ENCODE measurements around the gene ERMARD.

Gene ERMARD

GRCh38 chr6:169783971-169784820, 32.8 kb downstream of the ERMARD start:
- FAIRE-seq, result no peak

- FAIRE-seq, result no peak
Observed at GRCh38 chr6:169784821-169785340, 33.5 kb downstream of the ERMARD start.

GRCh38 chr6:169785566-169785965, 34.1 kb downstream of the ERMARD start:
- FAIRE-seq, result no peak

DNA sequence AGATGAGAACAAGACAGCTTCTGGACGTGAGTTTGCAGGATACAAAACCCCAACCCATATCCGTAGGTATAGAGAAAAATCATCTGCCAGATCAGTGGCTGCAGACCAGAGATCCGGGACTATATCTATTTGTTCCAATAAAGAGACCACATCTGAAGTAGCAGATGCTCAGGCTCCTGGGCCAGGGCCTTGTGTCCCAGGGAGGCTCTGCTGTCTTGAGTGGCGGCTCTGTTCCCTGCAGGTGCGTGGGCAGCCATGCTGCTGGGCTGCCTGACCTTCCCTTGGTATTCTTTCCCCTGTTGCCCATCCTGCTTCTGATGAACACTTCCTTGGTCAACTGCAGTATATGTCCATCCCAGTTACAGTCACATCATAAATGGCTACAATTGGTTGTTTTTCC, 34.9 kb downstream of the ERMARD start:
- FAIRE-seq, result no peak

- FAIRE-seq, result no peak
Observed at GRCh38 chr6:169787797-169788196, 36.4 kb downstream of the ERMARD start.

GRCh38 chr6:169788809-169789145, 37.4 kb downstream of the ERMARD start:
- no peak for FAIRE-seq

DNA sequence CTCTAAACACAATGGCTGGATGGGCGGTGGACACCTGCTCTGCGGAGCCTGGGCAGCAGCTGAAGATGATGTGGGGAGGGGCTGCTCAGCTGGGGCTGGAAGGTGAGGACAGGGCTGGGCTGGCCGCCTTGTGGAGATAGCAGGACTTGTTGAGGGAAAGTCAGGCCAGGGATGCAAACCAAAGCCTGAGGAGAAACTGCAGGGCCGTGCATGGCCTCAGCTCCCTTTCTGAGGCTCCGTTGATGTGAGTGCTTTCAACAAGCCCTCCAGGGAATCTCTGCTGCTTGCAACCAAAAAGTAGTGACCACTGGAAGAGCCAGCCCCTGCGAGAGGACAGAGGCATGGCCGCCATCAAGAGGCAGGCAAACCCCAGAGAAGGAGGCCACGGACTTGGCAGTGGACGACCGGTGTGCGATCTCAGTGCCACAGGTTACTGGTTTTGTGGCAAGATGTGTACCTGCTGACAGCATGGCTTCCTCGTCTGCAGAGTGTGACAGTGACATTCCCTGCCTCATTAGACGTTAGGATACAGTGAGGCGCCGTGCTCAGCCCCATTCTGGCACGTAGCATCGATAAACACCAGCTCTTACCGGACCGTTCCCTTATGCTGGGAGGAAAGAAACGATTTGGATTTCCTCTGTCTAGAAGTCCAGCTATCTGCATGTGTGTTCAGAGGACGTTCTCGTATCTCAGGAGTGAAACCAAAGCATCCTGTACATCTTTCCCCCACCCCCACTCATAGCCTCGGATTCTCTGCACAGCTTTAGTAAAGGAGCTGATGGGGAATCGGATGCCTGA, 37.9 kb downstream of the ERMARD start:
- no peak for FAIRE-seq

- no peak for FAIRE-seq
Observed at GRCh38 chr6:169789944-169790927, 38.8 kb downstream of the ERMARD start.

GRCh38 chr6:169791721-169792131, 40.3 kb downstream of the ERMARD start:
- FAIRE-seq, result no peak

GRCh38 chr6:169792306-169793015, 41.0 kb downstream of the ERMARD start:
- no peak for FAIRE-seq

GRCh38 chr6:169793408-169793807, 42.0 kb downstream of the ERMARD start:
- no peak for FAIRE-seq

- FAIRE-seq, result no peak
Observed at GRCh38 chr6:169794317-169795055, 43.1 kb downstream of the ERMARD start.

GRCh38 chr6:169795196-169795595, 43.8 kb downstream of the ERMARD start:
- FAIRE-seq, result no peak

DNA sequence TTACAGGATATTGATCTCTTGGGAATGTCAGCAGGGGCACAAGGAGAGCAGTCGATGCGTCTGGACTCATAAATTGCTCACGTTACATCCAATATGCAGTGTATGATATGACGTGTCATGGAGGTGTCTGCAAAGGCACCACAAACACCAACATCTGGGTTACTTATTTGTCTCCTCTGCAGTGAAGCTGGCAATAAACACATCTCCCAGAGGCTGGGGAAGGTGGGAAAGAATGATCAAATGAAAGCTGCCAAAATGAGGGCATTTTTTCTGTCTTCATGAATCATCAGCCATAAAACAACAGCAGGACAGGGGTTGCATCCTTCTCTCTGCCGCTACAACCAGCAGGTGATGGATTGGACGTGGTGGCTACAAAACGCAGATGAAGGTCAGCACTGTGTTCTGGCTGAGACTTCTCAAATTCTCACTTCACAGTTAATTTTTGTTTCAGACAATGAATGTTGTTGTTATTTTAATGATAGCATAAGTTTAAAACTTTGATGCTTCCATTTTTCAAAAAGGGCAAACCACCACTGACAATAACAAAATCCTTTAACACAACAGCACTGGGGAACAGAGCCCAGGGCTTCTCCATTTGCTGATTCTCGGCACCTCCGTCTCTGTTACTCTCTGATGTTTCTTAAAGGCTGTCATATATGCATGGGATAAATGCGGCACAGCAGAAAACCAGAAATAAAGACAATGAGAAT, 47.5 kb downstream of the ERMARD start:
- no peak for FAIRE-seq

DNA sequence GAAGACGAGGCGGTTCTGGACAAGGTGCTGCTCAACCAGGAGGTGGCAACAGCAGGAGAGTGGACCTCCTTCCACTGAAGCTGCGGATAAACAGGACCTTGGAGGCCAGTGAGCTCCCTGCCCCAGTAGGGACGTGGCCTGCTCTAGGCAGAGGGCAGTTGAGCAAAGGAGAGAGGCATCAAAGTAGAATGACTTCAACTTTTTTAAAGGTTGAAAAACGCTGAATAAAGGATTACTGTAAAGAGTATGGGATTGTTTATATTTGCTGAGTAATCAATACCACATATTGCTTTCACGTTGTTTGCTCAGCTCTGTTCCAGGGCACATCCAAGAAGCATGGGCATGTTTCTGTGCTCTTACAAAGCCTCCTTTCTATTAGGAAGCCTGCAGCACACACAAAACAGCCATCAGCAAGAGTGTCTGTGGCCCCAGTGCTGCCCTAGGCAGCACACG, 48.1 kb downstream of the ERMARD start:
- FAIRE-seq, result no peak

DNA sequence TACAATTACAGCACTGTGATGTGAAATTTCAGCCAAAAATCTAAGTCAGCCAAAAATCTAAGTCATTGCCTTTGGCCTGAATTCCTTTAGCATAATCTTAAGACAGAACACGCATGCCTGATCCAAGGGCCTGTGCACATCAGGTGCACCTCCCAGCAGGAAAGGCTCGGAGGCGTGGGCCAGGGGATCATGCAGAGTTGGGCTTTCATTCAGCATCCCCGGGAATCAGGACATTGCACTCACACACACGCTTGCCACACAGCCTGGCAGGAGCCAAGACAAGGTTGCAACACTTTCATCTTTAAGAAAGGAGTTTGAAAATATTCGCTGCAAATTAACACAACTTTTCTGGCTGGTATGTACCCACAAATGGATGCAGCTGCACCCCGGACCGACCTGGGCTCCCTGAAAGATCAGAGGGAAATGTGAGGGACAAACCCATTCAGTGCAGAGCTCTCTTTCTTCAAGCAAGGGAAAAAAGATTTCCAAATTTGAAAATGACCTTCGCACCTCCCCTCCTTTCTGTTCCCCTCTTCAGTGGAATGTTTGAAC, 48.8 kb downstream of the ERMARD start:
- no peak for FAIRE-seq

DNA sequence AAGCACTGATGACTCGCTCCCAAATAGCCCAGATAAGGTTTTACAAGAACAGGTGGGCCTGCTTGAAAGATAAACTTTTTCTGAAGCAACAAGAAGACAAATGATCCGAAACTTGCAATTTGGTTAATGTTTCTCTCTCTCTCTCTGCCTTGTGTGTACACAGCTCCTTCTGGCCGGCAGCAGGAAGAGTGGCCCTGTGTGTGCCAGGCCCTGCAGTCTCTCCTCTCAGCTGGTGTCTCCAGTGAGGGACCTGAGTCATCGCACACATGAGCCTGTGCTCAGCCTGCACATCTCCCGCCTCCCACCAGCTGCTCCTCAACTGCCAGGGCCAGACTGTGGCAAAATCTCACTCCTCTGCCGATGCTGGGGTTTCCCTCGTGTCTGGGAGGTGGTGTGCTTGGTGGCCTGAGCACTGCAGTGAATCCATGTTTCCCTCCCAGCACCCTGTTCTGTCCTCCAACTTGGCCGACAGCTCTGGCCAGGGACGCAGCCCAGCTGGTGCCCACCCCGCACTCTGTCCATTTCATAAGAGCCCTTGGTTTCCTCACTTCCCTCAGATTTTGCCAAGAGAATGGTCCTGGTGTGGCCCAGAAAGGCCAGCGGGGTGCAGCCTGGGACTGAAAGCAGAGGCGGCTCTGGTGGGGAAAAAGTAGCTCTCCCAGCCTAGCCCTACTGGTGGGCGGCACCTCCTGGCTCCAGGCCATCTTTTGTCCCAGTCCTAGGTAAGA, 49.4 kb downstream of the ERMARD start:
- FAIRE-seq, result peak; percentile 61

DNA sequence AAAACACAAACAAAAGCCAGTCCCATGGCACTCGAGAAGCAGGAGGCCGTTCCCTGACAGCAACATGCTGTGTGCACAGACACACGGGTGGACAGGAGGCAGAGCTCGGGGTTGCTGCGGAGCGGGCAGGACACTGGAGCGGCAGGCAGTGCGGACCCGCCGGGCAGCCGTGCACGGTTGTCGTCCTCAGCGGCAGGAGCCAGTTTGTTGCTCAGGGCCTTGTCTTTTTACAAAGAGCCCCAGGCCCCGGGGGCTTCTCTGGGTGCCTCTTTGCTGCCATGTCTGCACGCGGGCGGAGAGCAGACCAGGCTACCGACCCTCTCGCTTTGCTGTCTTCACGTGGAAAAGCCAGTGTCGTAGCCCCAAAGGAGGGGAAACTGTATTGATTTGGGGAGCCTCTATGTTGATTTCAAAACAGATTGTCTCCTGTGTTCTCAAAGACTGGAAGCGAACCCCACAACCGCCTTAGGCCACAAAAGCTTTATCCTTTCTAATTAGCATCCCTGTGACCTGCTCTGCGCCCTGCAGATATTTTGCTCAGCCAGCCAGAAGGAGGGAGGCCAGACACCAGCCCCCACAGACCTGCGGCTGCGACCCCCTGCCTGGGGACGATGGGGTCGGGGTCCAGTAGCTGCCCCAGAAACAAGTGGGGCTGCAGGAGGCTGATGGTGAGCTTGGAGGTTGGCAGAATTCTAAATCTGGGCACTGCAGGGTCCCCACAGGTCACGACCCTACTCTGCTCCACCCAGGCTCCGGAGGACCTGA, 50.2 kb downstream of the ERMARD start:
- FAIRE-seq, result no peak

DNA sequence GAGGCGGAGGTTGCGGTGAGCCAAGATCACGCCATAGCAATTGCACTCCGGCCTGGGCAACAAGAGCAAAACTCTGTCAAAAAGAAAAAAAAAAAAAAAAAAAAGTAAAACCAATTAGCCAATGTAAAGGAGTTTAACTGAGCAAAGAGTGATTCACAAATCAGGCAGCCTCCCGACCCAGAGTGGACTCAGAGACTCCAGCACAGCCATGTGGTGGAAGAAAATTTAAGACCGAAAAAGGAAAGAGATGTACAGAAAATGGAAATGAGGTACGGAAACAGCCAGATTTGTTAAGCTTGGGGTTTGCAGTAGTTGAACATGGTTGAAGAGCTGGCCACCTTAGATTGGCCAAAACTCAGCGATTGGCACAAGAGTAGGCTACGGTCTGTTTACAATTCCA, 51.4 kb downstream of the ERMARD start:
- no peak for FAIRE-seq

Measured in islet of Langerhans (tissue), 1 donor.